ENCODE measurements around the gene YPEL1.
A peak's percentile ranks its signal among the peaks of the same experiment; 100 is the strongest.

The YPEL1 gene

DNA sequence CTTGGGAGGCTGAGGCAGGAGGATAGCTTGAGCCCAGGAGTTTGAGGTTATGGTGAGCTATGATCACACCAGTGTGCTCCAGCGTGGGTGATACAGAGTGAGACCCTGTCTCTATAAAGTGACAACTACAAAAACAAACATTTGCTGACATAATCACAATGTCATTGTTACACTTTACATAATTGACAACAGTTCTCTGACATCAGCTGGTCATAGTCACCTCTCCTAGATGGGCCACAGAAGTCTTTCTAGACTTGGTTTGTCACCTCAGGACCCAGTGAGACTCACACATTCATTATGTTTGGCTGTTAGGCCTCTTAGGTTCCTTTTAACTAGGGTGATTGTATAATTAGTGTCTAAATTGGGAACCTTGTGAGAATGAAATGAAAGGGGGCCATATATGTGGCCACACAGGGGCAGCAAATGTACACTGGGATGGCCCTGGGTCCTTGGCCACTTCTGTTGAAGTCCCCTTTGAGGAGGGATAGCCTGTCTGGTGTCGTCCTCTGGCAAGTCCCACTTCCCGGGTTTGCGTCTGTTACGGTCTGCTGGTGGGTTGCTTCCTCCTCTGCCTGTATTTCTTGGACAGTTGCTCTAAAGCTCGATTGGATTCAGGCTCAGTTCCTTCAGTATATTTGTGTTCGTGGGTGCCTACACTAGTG, 75.6 kb downstream of the YPEL1 start:
- Histone ChIP-seq H3K36me3 (ENCODE audit: insufficient read depth, low read length) (no peaks in the 10 kb centered on the region), H3K27ac (no peak overlapping the region), H3K9me3 (ENCODE audit: low read depth, low read length) (no peaks in the 10 kb centered on the region), H3K9ac (ENCODE audit: insufficient read length) (no peak overlapping the region), H3K4me3 (no peak overlapping the region)
- no peak for TF ChIP-seq POLR2AphosphoS5 (IDR thresholded peaks at IDR 0.05; ENCODE audit: borderline replicate concordance, low read depth, low read length)
- no peak for TF ChIP-seq FOXP2 (optimal IDR thresholded peaks at IDR 0.05; ENCODE audit: control extremely low read depth, extremely low read length, insufficient read depth)
- TF ChIP-seq EZH2 (IDR thresholded peaks at IDR 0.05) = no peak
- DNase-seq (ENCODE audit: low read depth, low spot score) = no peak

DNA sequence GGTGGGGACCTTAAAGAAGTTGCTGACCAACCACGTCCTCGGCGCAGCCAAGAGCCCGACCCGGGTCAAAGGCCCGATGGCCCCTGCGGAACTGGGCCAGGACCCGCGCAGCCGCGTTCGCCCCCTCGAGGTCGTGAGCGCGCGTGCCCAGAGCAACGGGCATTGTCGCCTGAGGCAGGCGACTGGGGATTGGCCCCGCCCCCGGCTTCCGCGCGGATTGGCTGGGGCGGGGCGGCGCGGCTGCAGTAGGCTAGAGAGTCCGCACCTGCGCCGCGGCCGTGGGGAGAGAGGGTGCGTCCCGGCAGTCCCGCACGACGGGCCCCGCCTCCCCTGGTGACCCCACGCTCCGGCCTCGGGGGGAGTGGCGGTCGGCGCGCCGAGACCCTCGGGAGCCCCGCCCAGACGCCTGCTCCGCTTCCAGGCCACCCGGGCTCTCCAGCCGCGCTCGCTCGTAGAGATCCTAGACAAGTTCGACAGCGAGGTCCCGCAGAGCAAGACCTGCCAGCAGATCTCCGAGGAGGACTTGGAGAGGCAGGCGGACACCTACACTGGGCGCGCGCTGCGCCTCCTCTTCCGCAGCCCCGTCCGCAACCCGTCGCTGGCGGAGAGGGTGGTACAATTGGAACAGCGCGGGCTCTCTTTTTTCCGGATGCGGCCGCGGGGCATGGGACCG, 78.1 kb downstream of the YPEL1 start:
- Histone ChIP-seq H3K36me3 (ENCODE audit: insufficient read depth, low read length) (peaks cover 3% of the 10 kb centered on the region; the same call in 1 of the 2 replicates), H3K9me3 (ENCODE audit: low read depth, low read length) (no peaks in the 10 kb centered on the region), H3K4me3 (peak overlapping the region; percentile 90), H3K9ac (ENCODE audit: insufficient read length) (peak overlapping the region; percentile 65), H3K27ac (no peak overlapping the region)
- TF ChIP-seq POLR2AphosphoS5 (IDR thresholded peaks at IDR 0.05; ENCODE audit: borderline replicate concordance, low read depth, low read length) (peak; percentile 61; the same call in 1 of the 2 replicates), EZH2 (IDR thresholded peaks at IDR 0.05) (no peak), FOXP2 (optimal IDR thresholded peaks at IDR 0.05; ENCODE audit: control extremely low read depth, extremely low read length, insufficient read depth) (no peak)
- DNase-seq (ENCODE audit: low read depth, low spot score) = no peak

DNA sequence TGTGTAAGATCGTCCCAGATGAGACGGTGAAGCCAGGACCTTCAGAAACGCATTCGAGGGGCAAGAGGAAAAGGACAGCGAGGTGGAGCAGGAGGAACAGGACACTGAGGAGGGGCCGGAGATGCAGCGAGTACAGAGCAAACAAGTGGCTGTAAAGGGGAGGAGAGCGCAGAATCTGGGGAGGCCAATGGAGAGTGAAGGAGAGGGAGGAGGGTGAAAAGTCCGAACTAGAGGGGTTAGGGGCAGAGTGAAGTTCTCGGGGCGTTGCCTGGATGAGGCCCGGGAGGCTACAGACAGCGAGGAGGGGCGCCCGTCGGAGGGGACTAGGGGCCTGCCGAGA, 78.6 kb downstream of the YPEL1 start:
- DNase-seq (ENCODE audit: low read depth, low spot score) = no peak
- Histone ChIP-seq H3K9ac (ENCODE audit: insufficient read length) (no peak overlapping the region), H3K4me3 (peak overlapping the region; percentile 90), H3K9me3 (ENCODE audit: low read depth, low read length) (no peaks in the 10 kb centered on the region), H3K36me3 (ENCODE audit: insufficient read depth, low read length) (peaks cover 3% of the 10 kb centered on the region; the same call in 1 of the 2 replicates), H3K27ac (no peak overlapping the region)
- TF ChIP-seq FOXP2 (optimal IDR thresholded peaks at IDR 0.05; ENCODE audit: control extremely low read depth, extremely low read length, insufficient read depth) (no peak), POLR2AphosphoS5 (IDR thresholded peaks at IDR 0.05; ENCODE audit: borderline replicate concordance, low read depth, low read length) (no peak), EZH2 (IDR thresholded peaks at IDR 0.05) (no peak)

DNA sequence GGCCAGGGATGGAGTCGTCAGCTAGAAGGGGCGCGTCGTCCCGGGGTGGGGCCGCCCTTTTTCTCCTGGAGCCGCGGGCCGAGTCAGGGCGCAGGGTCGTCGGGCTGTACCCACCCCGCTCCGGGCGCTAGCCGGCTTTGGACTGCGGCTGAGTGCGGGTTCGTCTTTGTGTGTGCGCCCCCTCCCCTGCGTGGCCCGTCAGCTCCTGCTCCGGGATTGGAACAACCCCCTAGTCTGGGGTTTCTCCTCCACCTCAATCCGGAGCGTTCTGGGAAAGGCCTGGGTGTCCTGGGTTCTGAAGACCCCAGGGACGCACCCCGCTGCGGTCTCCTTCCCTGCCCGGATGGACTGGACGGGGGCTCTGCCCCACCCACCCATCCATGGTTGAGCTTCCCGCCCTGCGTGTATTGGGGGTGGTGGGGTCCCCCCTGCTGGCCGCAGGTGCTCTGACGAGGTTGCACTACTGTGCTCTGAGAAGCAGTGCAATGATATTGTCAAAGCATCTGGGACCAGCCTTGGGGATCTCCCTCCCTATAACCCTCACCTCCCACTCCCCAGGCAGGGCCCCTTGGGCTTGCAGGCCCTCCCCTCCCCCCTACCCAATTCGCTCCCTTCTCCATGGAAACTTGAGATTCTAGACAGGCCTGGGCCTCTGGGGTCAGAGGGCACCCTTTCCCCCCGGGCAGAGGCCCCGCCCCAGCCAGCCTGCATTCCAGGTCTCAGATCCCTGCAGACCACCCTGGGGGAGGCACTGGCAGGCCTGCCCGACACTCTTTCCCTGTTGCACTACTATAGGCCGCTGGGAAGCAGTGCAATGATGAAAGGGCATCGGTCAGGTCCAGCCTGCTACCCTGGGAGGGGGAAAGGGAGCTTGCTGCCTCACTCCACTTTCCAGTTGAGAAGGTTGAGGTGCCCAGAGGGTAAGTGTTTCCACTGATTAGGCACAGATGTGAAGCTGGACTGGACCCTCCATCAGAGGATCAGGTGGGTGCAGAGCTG, 82.7 kb downstream of the YPEL1 start:
- no peak for DNase-seq (ENCODE audit: low read depth, low spot score)
- peak overlapping the region; percentile 86 for H3K4me3 ChIP-seq
- peaks cover 3% of the 10 kb centered on the region; the same call in 1 of the 2 replicates for H3K36me3 ChIP-seq (ENCODE audit: insufficient read depth, low read length)
- H3K27ac ChIP-seq = no peak overlapping the region
- peak overlapping the region; percentile 61 for H3K9ac ChIP-seq (ENCODE audit: insufficient read length)
- TF ChIP-seq EZH2 (IDR thresholded peaks at IDR 0.05) = no peak
- TF ChIP-seq FOXP2 (optimal IDR thresholded peaks at IDR 0.05; ENCODE audit: control extremely low read depth, extremely low read length, insufficient read depth) = no peak
- no peak for TF ChIP-seq POLR2AphosphoS5 (IDR thresholded peaks at IDR 0.05; ENCODE audit: borderline replicate concordance, low read depth, low read length)
- H3K9me3 ChIP-seq (ENCODE audit: low read depth, low read length) = no peaks in the 10 kb centered on the region

DNA sequence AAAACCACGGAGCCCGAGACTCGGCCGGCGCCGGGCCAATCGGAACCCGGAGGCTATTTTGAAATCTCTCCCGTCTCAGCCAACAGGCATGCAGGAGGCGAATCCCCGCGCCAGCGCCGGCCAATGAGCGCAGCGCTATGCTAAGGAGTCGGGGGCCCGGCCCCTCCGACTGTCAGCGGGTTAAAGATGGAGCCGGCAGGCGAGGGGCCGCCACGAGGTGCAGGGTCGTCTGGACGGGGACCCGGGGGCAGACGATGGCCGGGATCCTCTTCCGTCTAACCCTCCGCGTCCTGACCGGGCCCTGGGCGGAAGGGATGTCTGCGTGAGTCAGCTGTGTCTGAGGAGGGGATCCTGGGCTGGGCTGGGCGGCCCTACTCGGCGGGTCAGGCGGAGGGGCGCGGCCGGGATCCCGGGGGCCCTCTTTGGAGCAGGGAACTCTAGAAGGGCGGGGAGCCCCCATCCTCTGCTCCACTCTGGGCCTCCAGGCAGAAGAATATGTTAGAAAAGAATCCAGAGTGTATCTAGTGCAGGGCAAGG, 83.5 kb downstream of the YPEL1 start:
- H3K9me3 ChIP-seq (ENCODE audit: low read depth, low read length) = no peaks in the 10 kb centered on the region
- peak; percentile 56 for TF ChIP-seq POLR2AphosphoS5 (IDR thresholded peaks at IDR 0.05; ENCODE audit: borderline replicate concordance, low read depth, low read length)
- no peak for TF ChIP-seq FOXP2 (optimal IDR thresholded peaks at IDR 0.05; ENCODE audit: control extremely low read depth, extremely low read length, insufficient read depth)
- no peak for DNase-seq (ENCODE audit: low read depth, low spot score)
- H3K4me3 ChIP-seq = peak overlapping the region; percentile 86
- H3K27ac ChIP-seq = no peak overlapping the region
- H3K9ac ChIP-seq (ENCODE audit: insufficient read length) = peak overlapping the region; percentile 86
- peaks cover 3% of the 10 kb centered on the region; the same call in 1 of the 2 replicates for H3K36me3 ChIP-seq (ENCODE audit: insufficient read depth, low read length)

DNA sequence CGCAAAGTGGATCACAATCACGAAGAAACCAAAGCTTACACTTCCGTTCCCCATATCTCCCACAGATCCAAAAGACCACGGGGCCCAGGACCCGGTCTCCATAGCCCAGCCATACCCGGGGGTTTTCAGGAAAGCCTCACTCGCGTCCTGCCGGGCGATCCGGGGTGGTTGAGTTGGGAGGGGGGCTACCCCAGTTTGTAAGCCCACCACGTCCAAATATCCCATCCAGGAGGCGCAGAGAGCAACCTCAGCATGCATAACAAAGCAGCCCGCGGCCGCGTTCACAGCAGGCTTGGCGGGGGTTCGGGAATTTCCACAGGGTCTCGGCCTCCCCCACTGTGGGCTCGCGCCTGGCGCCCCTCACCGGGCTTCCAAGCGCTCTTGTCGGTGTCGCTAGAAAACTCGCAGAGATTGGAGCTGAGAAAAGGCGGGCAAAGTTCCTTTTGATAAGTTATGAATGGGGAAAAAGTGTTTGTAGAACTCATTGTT, 84.0 kb downstream of the YPEL1 start:
- Histone ChIP-seq H3K27ac (peak overlapping the region; percentile 35; the same call in 1 of the 2 replicates), H3K9me3 (ENCODE audit: low read depth, low read length) (no peaks in the 10 kb centered on the region), H3K4me3 (peak overlapping the region; percentile 86), H3K36me3 (ENCODE audit: insufficient read depth, low read length) (peaks cover 3% of the 10 kb centered on the region; the same call in 1 of the 2 replicates), H3K9ac (ENCODE audit: insufficient read length) (peak overlapping the region; percentile 86)
- DNase-seq (ENCODE audit: low read depth, low spot score) = peak; percentile 64
- TF ChIP-seq POLR2AphosphoS5 (IDR thresholded peaks at IDR 0.05; ENCODE audit: borderline replicate concordance, low read depth, low read length) = no peak
- TF ChIP-seq FOXP2 (optimal IDR thresholded peaks at IDR 0.05; ENCODE audit: control extremely low read depth, extremely low read length, insufficient read depth) = no peak
- no peak for TF ChIP-seq EZH2 (IDR thresholded peaks at IDR 0.05)

DNA sequence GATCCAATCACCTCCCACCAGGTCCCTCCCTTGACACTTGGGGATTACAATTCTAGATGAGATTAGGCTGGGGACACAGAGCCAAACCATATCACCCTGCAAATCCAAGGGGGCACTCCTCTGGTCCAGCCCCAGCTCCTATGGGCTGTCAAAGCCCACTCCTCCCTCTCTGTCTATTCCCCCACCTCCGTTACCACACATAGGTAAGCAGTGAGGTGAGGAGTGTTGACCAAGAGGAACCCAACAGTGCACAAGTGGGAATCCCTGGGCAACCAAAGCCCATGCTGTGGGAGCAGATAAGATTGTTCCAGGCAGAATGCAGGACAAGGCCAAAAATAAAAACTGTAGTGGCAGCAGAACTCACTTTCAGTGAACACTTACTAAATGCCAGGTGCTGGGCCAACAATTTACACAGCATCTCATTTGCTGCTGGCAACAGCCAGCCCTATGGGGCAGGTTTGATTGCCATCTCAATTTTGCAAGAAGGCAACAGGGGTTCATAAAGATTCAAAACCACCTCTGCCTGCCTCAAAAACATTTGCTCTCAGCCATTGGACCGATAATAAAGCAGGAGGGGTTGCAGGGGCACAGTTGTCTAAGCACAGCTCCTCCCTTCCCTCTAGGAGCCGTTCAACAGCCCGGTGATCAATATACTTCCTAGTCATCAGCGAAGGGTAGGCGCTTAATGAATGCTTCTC, 84.6 kb downstream of the YPEL1 start:
- DNase-seq (ENCODE audit: low read depth, low spot score) = no peak
- Histone ChIP-seq H3K9ac (ENCODE audit: insufficient read length) (peak overlapping the region; percentile 86), H3K27ac (no peak overlapping the region), H3K9me3 (ENCODE audit: low read depth, low read length) (no peaks in the 10 kb centered on the region), H3K36me3 (ENCODE audit: insufficient read depth, low read length) (peaks cover 3% of the 10 kb centered on the region; the same call in 1 of the 2 replicates), H3K4me3 (peak overlapping the region; percentile 86)
- TF ChIP-seq EZH2 (IDR thresholded peaks at IDR 0.05) (no peak), POLR2AphosphoS5 (IDR thresholded peaks at IDR 0.05; ENCODE audit: borderline replicate concordance, low read depth, low read length) (no peak), FOXP2 (optimal IDR thresholded peaks at IDR 0.05; ENCODE audit: control extremely low read depth, extremely low read length, insufficient read depth) (no peak)
